Caco-2 (cell line): ENCODE data around the gene UGP2. TPM values are rescaled to one million over a fixed set of nuclear protein-coding genes. Genes with fewer than 3 reads are reported as not detected.

Source experiments
- BruUV-seq: library from RNA; stranded (reverse); fragments of 400-500 nt; replicated peaks from 2 replicates; lab custom pipeline; 2021; lab: Mats Ljungman, UMichigan
- CTCF ChIA-PET: fragments of 300-600 bp; sonication (Branson Sonifier 250); formaldehyde crosslinking; loops from one replicate; lab custom pipeline; 2022; ENCODE audit warnings: antibody characterized with exemption; lab: Charles Lee
- POLR2A ChIA-PET: fragments of 300-600 bp; sonication (Branson Sonifier 250); formaldehyde crosslinking; loops from one replicate; lab custom pipeline; 2022; ENCODE audit warnings: antibody characterized with exemption; lab: Charles Lee
- DNase-seq, 2 experiments: peaks; one replicate each; pipeline versions ENCODE4 v3.0.0 to v3.0.0-alpha.2; 2020 to 2022
- H3K27me3 ChIP-seq: replicated peaks from 2 replicates; pipeline ENCODE4 v1.6.0; 2011; ENCODE audit warnings: low read length; ENCODE audit not compliant: control insufficient read depth, insufficient read depth
- H3K36me3 ChIP-seq: 2 replicates; pipeline ENCODE4 v1.5.1; 2011; ENCODE audit warnings: low read length; ENCODE audit not compliant: control insufficient read depth, insufficient read depth
- H3K4me1 ChIP-seq: fragments of 250-450 bp; sonication (Bioruptor Pico); 2 replicates; pipeline ENCODE4 v1.5.1; 2020; ENCODE audit warnings: mild to moderate bottlenecking
- H3K4me3 ChIP-seq: 2 replicates; pipeline ENCODE4 v1.5.1; 2011; ENCODE audit warnings: low read depth, mild to moderate bottlenecking, control low read depth, low read length
- H3K9me3 ChIP-seq: fragments of 250-450 bp; sonication (Bioruptor Pico); 2 replicates; pipeline ENCODE4 v1.5.1; 2020; ENCODE audit warnings: mild to moderate bottlenecking, moderate library complexity
- H3K27ac Mint-ChIP-seq: one replicate; pipeline ENCODE4 v1.8.0; 2022; ENCODE audit warnings: mixed read lengths; ENCODE audit not compliant: unreplicated experiment
- H3K27me3 Mint-ChIP-seq: one replicate; pipeline ENCODE4 v1.8.0; 2022; ENCODE audit warnings: mixed read lengths; ENCODE audit not compliant: insufficient read depth, unreplicated experiment
- H3K36me3 Mint-ChIP-seq: one replicate; pipeline ENCODE4 v1.8.0; 2022; ENCODE audit warnings: mild to moderate bottlenecking, mixed read lengths; ENCODE audit not compliant: insufficient read depth, unreplicated experiment
- H3K4me1 Mint-ChIP-seq: one replicate; pipeline ENCODE4 v1.8.0; 2022; ENCODE audit warnings: low read depth, mixed read lengths; ENCODE audit not compliant: unreplicated experiment
- H3K4me3 Mint-ChIP-seq: one replicate; pipeline ENCODE4 v1.8.0; 2022; ENCODE audit warnings: mild to moderate bottlenecking, moderate library complexity, mixed read lengths; ENCODE audit not compliant: unreplicated experiment
- H3K9me3 Mint-ChIP-seq: one replicate; pipeline ENCODE4 v1.8.0; 2022; ENCODE audit warnings: mixed read lengths; ENCODE audit not compliant: unreplicated experiment
- CTCF ChIP-seq, 2 experiments: fragments of 200-600 bp in 1 of 2; IDR thresholded peaks; 1 replicate in 1 of 2; 2 replicates in 1 of 2; pipeline versions ENCODE4 v1.5.1 to v1.8.0; 2011 to 2022; ENCODE audit warnings: antibody characterized with exemption in 1 of 2, control low read depth in 1 of 2, inconsistent platforms in 1 of 2, low read depth in 1 of 2, low read length in 1 of 2, mild to moderate bottlenecking in 1 of 2, moderate library complexity in 1 of 2; ENCODE audit not compliant: insufficient read depth in 1 of 2, severe bottlenecking in 1 of 2, unreplicated experiment in 1 of 2
- intact Hi-C: fragments of 100-400 bp; cut with micrococcal nuclease; formaldehyde crosslinking; loops from one replicate; pipeline ENCODE4 v1.10.0; 2022; ENCODE audit not compliant: unreplicated experiment
- total RNA-seq: library from RNA; stranded (reverse); gene quantifications from 2 replicates; pipeline ENCODE4 v1.2.3, GENCODE V29; 2022

UGP2 gene
- total RNA-seq, 1 experiment from 2014 or later = 307 TPM

GRCh38 chr2:63840081-63840784 is 1.5 kb upstream of the UGP2 start:
- no peaks in the 10 kb centered on the region for H3K4me1 Mint-ChIP-seq
- peak overlapping the region; percentile 97 for H3K27ac Mint-ChIP-seq
- no peaks in the 10 kb centered on the region for H3K36me3 ChIP-seq
- ChIA-PET POLR2A (interaction anchor here (0.6 to 4.1 kb wide), 9 partner anchors 13 to 255 kb away, joined by 3 to 99 read pairs (median 10); partner anchors contain the start of genes MDH1 and WDPCP), CTCF (interaction anchor here (3.2 kb wide), 1 partner anchor 21 kb away, joined by 19 read pairs; no protein-coding TSS in a partner anchor)
- H3K4me3 Mint-ChIP-seq = peak overlapping the region; percentile 97
- H3K4me3 ChIP-seq = peak overlapping the region; percentile 95
- H3K9me3 ChIP-seq = no peaks in the 10 kb centered on the region
- no peak for DNase-seq
- no peaks in the 10 kb centered on the region for H3K27me3 ChIP-seq
- H3K27me3 Mint-ChIP-seq = no peaks in the 10 kb centered on the region
- intact Hi-C loops = loop anchor here (5.0 kb wide), 1 partner anchor 228 kb away; no protein-coding TSS in a partner anchor
- no peak for TF ChIP-seq CTCF (IDR thresholded peaks at IDR 0.05; ENCODE audit: insufficient read depth in 1 of 2, low read depth in 1 of 2, low read length in 1 of 2, severe bottlenecking in 1 of 2, unreplicated experiment in 1 of 2)
- TSS peak; percentile 76 for BruUV-seq
- H3K36me3 Mint-ChIP-seq = peaks cover 34% of the 10 kb centered on the region
- H3K4me1 ChIP-seq = peaks cover 22% of the 10 kb centered on the region
- H3K9me3 Mint-ChIP-seq = no peaks in the 10 kb centered on the region

- H3K9me3 Mint-ChIP-seq = no peaks in the 10 kb centered on the region
Observed at GRCh38 chr2:63840785-63841253, 877 bp upstream of the UGP2 start.

More at GRCh38 chr2:63840785-63841253, 877 bp upstream of the UGP2 start:
- Mint-ChIP-seq H3K4me3 (peak overlapping the region; percentile 97), H3K27me3 (no peaks in the 10 kb centered on the region), H3K27ac (peak overlapping the region; percentile 97), H3K36me3 (peaks cover 39% of the 10 kb centered on the region), H3K4me1 (peaks cover 5% of the 10 kb centered on the region)
- intact Hi-C loops = loop anchor here (1.0 to 5.0 kb wide), 6 partner anchors 14 to 253 kb away; partner anchors contain the start of genes MDH1 and WDPCP
- no peaks in the 10 kb centered on the region for H3K27me3 ChIP-seq
- peak overlapping the region; percentile 95 for H3K4me3 ChIP-seq
- peaks cover 26% of the 10 kb centered on the region for H3K4me1 ChIP-seq
- POLR2A ChIA-PET = interaction anchor here (0.6 to 4.1 kb wide), 12 partner anchors 9 to 255 kb away, joined by 3 to 99 read pairs (median 10); partner anchors contain the start of genes MDH1 and WDPCP
- no peaks in the 10 kb centered on the region for H3K9me3 ChIP-seq
- CTCF ChIA-PET = interaction anchor here (2.5 to 3.2 kb wide), 3 partner anchors 13 to 142 kb away, joined by 9 to 19 read pairs (median 16); no protein-coding TSS in a partner anchor
- peak; percentile 99 to 100 for DNase-seq
- TF ChIP-seq CTCF (IDR thresholded peaks at IDR 0.05; ENCODE audit: insufficient read depth in 1 of 2, low read depth in 1 of 2, low read length in 1 of 2, severe bottlenecking in 1 of 2, unreplicated experiment in 1 of 2) = no peak
- no peaks in the 10 kb centered on the region for H3K36me3 ChIP-seq
- no TSS peak for BruUV-seq
